ENCODE data around the gene ETV6.

GRCh38 chr12:11797317-11797913 is 147.9 kb downstream of the ETV6 start:
- TF ChIP-seq CTCF (IDR thresholded peaks at IDR 0.05) (no peak), POLR2AphosphoS5 (IDR thresholded peaks at IDR 0.05; ENCODE audit: low read depth, low read length) (no peak), REST (IDR thresholded peaks at IDR 0.05; ENCODE audit: insufficient read depth in 1 of 2, low read depth in 2 of 2, low read length in 1 of 2) (no peak), SIN3A (IDR thresholded peaks at IDR 0.05; ENCODE audit: borderline replicate concordance, insufficient read depth, low read depth, low read length) (no peak)

All from Panc1 (cell line).